ENCODE data around the gene IFI6. TPM values are rescaled to one million over a fixed set of nuclear protein-coding genes. Genes with fewer than 3 reads are reported as not detected.
"Not testable (repeated sequence)": the region's sequence is repeated elsewhere in the genome, so short reads cannot be mapped to it uniquely, and the experiment has no call there.

The IFI6 gene
- 23.8 TPM for total RNA-seq

- DNase-seq: peak; percentile 99
Measured at GRCh38 chr1:27671964-27672749, at the start of gene IFI6. Gene IFI6 (minus strand): TSS chr1:27672192. CDS start chr1:27669314, 2,878 bp downstream.

- DNase-seq: no peak
Measured at GRCh38 chr1:27719286-27720251, 47.6 kb upstream of the IFI6 start.

GRCh38 chr1:27716262-27716895 lies 44.4 kb upstream of the IFI6 start:
- no peak for DNase-seq

- DNase-seq: no peak
Measured at GRCh38 chr1:27713869-27714513, 42.0 kb upstream of the IFI6 start.

- no peak for DNase-seq
Measured at GRCh38 chr1:27713139-27713725, 41.2 kb upstream of the IFI6 start.

GRCh38 chr1:27710574-27710973 lies 38.6 kb upstream of the IFI6 start:
- no peak for DNase-seq

GRCh38 chr1:27705545-27705944 lies 33.6 kb upstream of the IFI6 start:
- DNase-seq: no peak

- DNase-seq: no peak
Measured at GRCh38 chr1:27704958-27705357, 33.0 kb upstream of the IFI6 start.

GRCh38 chr1:27696835-27697234 lies 24.8 kb upstream of the IFI6 start:
- DNase-seq: not testable (repeated sequence)

- no peak for DNase-seq
Measured at GRCh38 chr1:27690183-27690582, 18.2 kb upstream of the IFI6 start.

GRCh38 chr1:27689423-27690173 lies 17.6 kb upstream of the IFI6 start:
- no peak for DNase-seq

GRCh38 chr1:27687906-27688305 lies 15.9 kb upstream of the IFI6 start:
- DNase-seq: no peak

GRCh38 chr1:27686223-27686990 lies 14.4 kb upstream of the IFI6 start:
- no peak for DNase-seq

- DNase-seq: no peak
Measured at GRCh38 chr1:27684176-27684575, 12.2 kb upstream of the IFI6 start.

- DNase-seq: no peak
Measured at GRCh38 chr1:27682351-27682944, 10.5 kb upstream of the IFI6 start.

- not testable (repeated sequence) for DNase-seq
Measured at GRCh38 chr1:27681580-27681979, 9.6 kb upstream of the IFI6 start.

GRCh38 chr1:27680225-27680791 lies 8.3 kb upstream of the IFI6 start:
- not testable (repeated sequence) for DNase-seq

GRCh38 chr1:27678747-27679146 lies 6.8 kb upstream of the IFI6 start:
- DNase-seq: no peak

- no peak for DNase-seq
Measured at GRCh38 chr1:27676410-27676809, 4.4 kb upstream of the IFI6 start.
